Gastroesophageal sphincter (tissue), 3 donors: Measurements from ENCODE around the gene LRRFIP1.

Source experiments
- CTCF ChIP-seq, 4 experiments: fragments of 200-600 bp in 2 of 4; fragments of 450-650 bp in 2 of 4; sonication (generic) in 1 of 4; IDR thresholded peaks; one replicate each; pipeline ENCODE4 v1.5.1; 2017 to 2019; ENCODE audit warnings: antibody characterized with exemption in 4 of 4, mild to moderate bottlenecking in 2 of 4, moderate library complexity in 2 of 4
- POLR2AphosphoS5 ChIP-seq: sonication (generic); formaldehyde crosslinking; IDR thresholded peaks from one replicate; pipeline ENCODE4 v1.6.1; 2017; ENCODE audit warnings: antibody characterized with exemption

- TF ChIP-seq POLR2AphosphoS5 (peak; percentile 36), CTCF (IDR thresholded peaks at IDR 0.05) (peak in 3 of 4 experiments; percentile 44 to 70 (median 49))
Measured at GRCh38 chr2:237581751-237582746, 45.3 kb upstream of the LRRFIP1 start.
